GM12874 (cell line): ENCODE data around the gene IPO8.

ENCODE experiments used
- CTCF ChIP-seq: IDR thresholded peaks from 2 replicates; pipeline ENCODE4 v1.5.1; 2011; ENCODE audit warnings: low read depth, mild to moderate bottlenecking, control low read depth, low read length, moderate library complexity; ENCODE audit not compliant: insufficient read depth

IPO8 gene

GRCh38 chr12:30726647-30727046, 31.0 kb upstream of the IPO8 start:
- no peak for TF ChIP-seq CTCF

- TF ChIP-seq CTCF = no peak
Observed at GRCh38 chr12:30725739-30726138, 30.1 kb upstream of the IPO8 start.

- TF ChIP-seq CTCF = no peak
Observed at GRCh38 chr12:30719060-30719459, 23.4 kb upstream of the IPO8 start.

GRCh38 chr12:30707613-30708342, 12.1 kb upstream of the IPO8 start:
- no peak for TF ChIP-seq CTCF

DNA sequence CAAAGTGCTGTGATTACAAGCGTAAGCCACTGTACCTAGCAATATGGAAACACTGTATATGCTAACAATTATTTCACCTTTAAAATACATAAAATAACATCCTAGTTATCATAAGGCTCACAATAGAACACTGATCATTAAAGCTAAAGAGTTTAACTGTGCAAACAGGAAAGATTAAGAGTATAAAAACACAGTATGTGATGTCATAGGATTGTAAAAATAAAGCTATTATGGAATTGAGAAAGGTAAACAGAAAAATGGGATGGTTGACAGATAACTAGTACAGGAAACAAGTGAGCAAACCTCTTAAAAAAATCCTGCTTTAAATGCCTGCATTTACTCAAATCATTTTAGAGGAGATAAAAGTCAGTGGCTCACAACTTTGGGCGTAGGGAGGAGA, 10.8 kb upstream of the IPO8 start:
- no peak for TF ChIP-seq CTCF

DNA sequence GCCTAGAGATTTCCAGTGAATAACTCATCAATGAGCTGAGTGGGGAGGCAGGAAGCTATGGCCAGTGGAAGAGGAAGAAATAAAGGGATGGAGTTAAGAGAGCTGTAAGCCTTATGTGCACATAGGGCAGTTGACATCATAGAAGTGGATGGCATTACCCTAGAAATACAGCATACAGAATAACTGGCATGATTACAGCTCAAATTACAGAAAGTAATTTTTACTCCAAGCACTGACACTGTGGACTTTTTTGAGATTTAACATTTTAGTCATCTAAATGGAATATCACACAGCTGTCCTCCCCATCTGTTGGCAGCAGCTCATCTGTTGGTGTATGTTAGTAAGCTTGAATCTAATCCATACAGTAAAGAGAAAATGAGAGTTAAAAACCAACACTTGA, 5.4 kb upstream of the IPO8 start:
- no peak for TF ChIP-seq CTCF

- TF ChIP-seq CTCF = no peak
Observed at GRCh38 chr12:30700216-30700900, 4.7 kb upstream of the IPO8 start.
